SK-N-SH (cell line): Measurements from ENCODE around the gene AGAP1. TPM values are rescaled to one million over a fixed set of nuclear protein-coding genes. Genes with fewer than 3 reads are reported as not detected.

Experiments
- CTCF ChIA-PET: fragments of 300-600, 350-600 bp; formaldehyde crosslinking; extraction: SDS; loops from one replicate; lab custom pipeline; 2021; lab: Yijun Ruan, JAX
- POLR2A ChIA-PET: fragments of 350-600 bp; sonication (Branson Sonifier 250); formaldehyde crosslinking; extraction: SDS; loops from one replicate; lab custom pipeline; 2020; ENCODE audit warnings: antibody characterized with exemption, inconsistent platforms; lab: Yijun Ruan, JAX
- DNase-seq: peaks from one replicate; pipeline ENCODE4 v3.0.0; 2012
- H2AFZ ChIP-seq: fragments of 200-600 bp; sonication (generic); 2 replicates; pipeline ENCODE4 v1.8.1; 2016; ENCODE audit warnings: antibody characterized with exemption, mild to moderate bottlenecking, low read depth
- H3F3A ChIP-seq: fragments of 200-600 bp; sonication (generic); replicated peaks from 2 replicates; pipeline ENCODE3; 2016; ENCODE audit warnings: antibody characterized with exemption, mild to moderate bottlenecking; ENCODE audit not compliant: insufficient read depth
- H3K27ac ChIP-seq, 2 experiments: fragments of 200-500 bp in 1 of 2; fragments of 200-600 bp in 1 of 2; sonication (Bioruptor generic) in 1 of 2; sonication (generic), shearing (Covaris generic) in 1 of 2; 2 replicates each; pipeline versions ENCODE4 v1.5.1 to v1.6.1; 2014 to 2016; ENCODE audit warnings: low read depth in 2 of 2, inconsistent platforms in 1 of 2, low read length in 1 of 2, mild to moderate bottlenecking in 1 of 2, mixed read lengths in 1 of 2
- H3K27me3 ChIP-seq: fragments of 200-600 bp; sonication (generic), shearing (Covaris generic); 2 replicates; pipeline ENCODE4 v1.6.1; 2016; ENCODE audit warnings: mixed run types; ENCODE audit not compliant: insufficient read depth
- H3K36me3 ChIP-seq, 2 experiments: fragments of 200-500 bp in 1 of 2; fragments of 200-600 bp in 1 of 2; sonication (Bioruptor generic) in 1 of 2; sonication (generic) in 1 of 2; replicated peaks in 1 of 2; 2 replicates each; pipeline versions ENCODE3 to v1.5.1; 2014 to 2016; ENCODE audit warnings: low read length in 1 of 2, mild to moderate bottlenecking in 1 of 2; ENCODE audit not compliant: insufficient read depth in 2 of 2, control insufficient read depth in 1 of 2
- H3K4me1 ChIP-seq, 2 experiments: fragments of 200-500 bp in 1 of 2; fragments of 200-600 bp in 1 of 2; sonication (Bioruptor generic) in 1 of 2; sonication (generic), shearing (Covaris generic) in 1 of 2; 2 replicates each; pipeline versions ENCODE4 v1.5.1 to v1.6.1; 2014 to 2016; ENCODE audit warnings: low read depth in 1 of 2, low read length in 1 of 2, mixed run types in 1 of 2; ENCODE audit not compliant: insufficient read depth in 2 of 2, control insufficient read depth in 1 of 2
- H3K4me2 ChIP-seq: fragments of 200-600 bp; sonication (generic), shearing (Covaris generic); 2 replicates; pipeline ENCODE4 v1.6.1; 2017; ENCODE audit warnings: mixed run types
- H3K4me3 ChIP-seq, 2 experiments: fragments of 200-500 bp in 1 of 2; fragments of 200-600 bp in 1 of 2; sonication (Bioruptor generic) in 1 of 2; sonication (generic), shearing (Covaris generic) in 1 of 2; 2 replicates each; pipeline versions ENCODE4 v1.5.1 to v1.8.1; 2014 to 2016; ENCODE audit warnings: low read depth in 2 of 2, inconsistent platforms in 1 of 2, low read length in 1 of 2, mild to moderate bottlenecking in 1 of 2, mixed read lengths in 1 of 2, moderate library complexity in 1 of 2
- H3K79me2 ChIP-seq: fragments of 200-600 bp; sonication (generic); 2 replicates; pipeline ENCODE4 v1.8.1; 2017; ENCODE audit warnings: mild to moderate bottlenecking; ENCODE audit not compliant: insufficient read depth
- H3K9ac ChIP-seq: fragments of 200-600 bp; sonication (generic); 2 replicates; pipeline ENCODE4 v1.6.1; 2017; ENCODE audit warnings: mixed run types
- H3K9me2 ChIP-seq: fragments of 200-600 bp; sonication (generic); 2 replicates; pipeline ENCODE4 v1.6.1; 2017; ENCODE audit warnings: mixed run types
- H3K9me3 ChIP-seq: fragments of 200-600 bp; sonication (generic); 2 replicates; pipeline ENCODE4 v1.6.1; 2017; ENCODE audit warnings: mixed run types, mild to moderate bottlenecking, moderate library complexity
- H4K20me1 ChIP-seq: fragments of 200-600 bp; sonication (generic); 2 replicates; pipeline ENCODE4 v1.6.1; 2017; ENCODE audit warnings: mild to moderate bottlenecking, mixed run types; ENCODE audit not compliant: insufficient read depth
- CHD2 ChIP-seq: fragments of 150-350 bp; IDR thresholded peaks from 2 replicates; pipeline ENCODE4 v1.6.1; 2018; ENCODE audit warnings: low read length; ENCODE audit not compliant: partially characterized antibody
- ELF1 ChIP-seq: IDR thresholded peaks from 2 replicates; pipeline ENCODE4 v1.4.0; 2012
- EP300 ChIP-seq, 2 experiments: IDR thresholded peaks; 2 replicates each; pipeline versions ENCODE4 v1.4.0 to v1.6.1; 2012; ENCODE audit warnings: borderline replicate concordance in 1 of 2, low read depth in 1 of 2, low read length in 1 of 2
- FOSL2 ChIP-seq: IDR thresholded peaks from 2 replicates; pipeline ENCODE4 v1.4.0; 2012; ENCODE audit warnings: low read depth, mild to moderate bottlenecking, moderate library complexity, borderline replicate concordance
- FOXJ3 ChIP-seq: sonication (generic); formaldehyde crosslinking; IDR thresholded peaks from 2 replicates; pipeline ENCODE4 v1.5.1; 2020; ENCODE audit warnings: mild to moderate bottlenecking, missing genetic modification reagents
- GATA2 ChIP-seq: sonication (generic); formaldehyde crosslinking; IDR thresholded peaks from 2 replicates; pipeline ENCODE4 v1.5.0; 2020; ENCODE audit warnings: mild to moderate bottlenecking, missing genetic modification reagents
- MEF2A ChIP-seq: IDR thresholded peaks from 2 replicates; pipeline ENCODE4 v1.4.0; 2012; ENCODE audit warnings: low read depth, borderline replicate concordance
- RAD21 ChIP-seq: IDR thresholded peaks from 2 replicates; pipeline ENCODE4 v1.6.1; 2012; ENCODE audit warnings: mild to moderate bottlenecking, low read length
- RFX5 ChIP-seq: IDR thresholded peaks from 2 replicates; pipeline ENCODE4 v1.6.1; 2012; ENCODE audit warnings: mild to moderate bottlenecking, improper control_type of control experiment, low read length
- RXRA ChIP-seq: IDR thresholded peaks from 2 replicates; pipeline ENCODE4 v1.4.0; 2012; ENCODE audit warnings: low read depth, mild to moderate bottlenecking, borderline replicate concordance
- SIN3A ChIP-seq: IDR thresholded peaks from 2 replicates; pipeline ENCODE4 v1.6.1; 2012; ENCODE audit warnings: low read depth, mild to moderate bottlenecking, low read length, moderate library complexity, borderline replicate concordance
- TCF12 ChIP-seq: IDR thresholded peaks from 2 replicates; pipeline ENCODE4 v1.4.0; 2012
- TEAD4 ChIP-seq: IDR thresholded peaks from 2 replicates; pipeline ENCODE4 v1.4.0; 2012; ENCODE audit warnings: mild to moderate bottlenecking, borderline replicate concordance; ENCODE audit not compliant: insufficient read depth
- WGBS: methylation state at CpG from one replicate; pipeline ENCODE4 v1.1.6; 2017; ENCODE audit warnings: low lambda C conversion rate; 5-methylcytosine and 5-hydroxymethylcytosine counted together
- polyA plus RNA-seq, 3 experiments: library from polyadenylated mRNA; depleted of rRNA; stranded (reverse); fragments of >200 nt; gene quantifications; 2 replicates each; pipeline ENCODE4 v1.2.3, GENCODE V29; 2012
- TF ChIP-seq, protein P1 (sequence below): fragments of 200-600 bp; sonication (generic); IDR thresholded peaks from 2 replicates; pipeline ENCODE4 v1.6.1; 2017; ENCODE audit warnings: antibody characterized with exemption, mild to moderate bottlenecking, moderate library complexity
- TF ChIP-seq, protein P2 (sequence below): IDR thresholded peaks from 2 replicates; pipeline ENCODE4 v1.4.0; 2012; ENCODE audit warnings: low read depth
- TF ChIP-seq, protein P3 (sequence below): IDR thresholded peaks from 2 replicates; pipeline ENCODE4 v1.4.0; 2012; ENCODE audit warnings: low read depth, borderline replicate concordance
- TF ChIP-seq, protein P4 (sequence below): IDR thresholded peaks from 2 replicates; pipeline ENCODE4; 2012
- TF ChIP-seq, protein P5 (sequence below): fragments of 150-350 bp; IDR thresholded peaks from 2 replicates; pipeline ENCODE4 v1.6.1; 2017; ENCODE audit warnings: antibody characterized with exemption, low read length, low read depth, borderline replicate concordance

The AGAP1 gene
- polyA plus RNA-seq, 1 of the 3 experiments (the other 2 are of a cell fraction), result 8.8 TPM

DNA sequence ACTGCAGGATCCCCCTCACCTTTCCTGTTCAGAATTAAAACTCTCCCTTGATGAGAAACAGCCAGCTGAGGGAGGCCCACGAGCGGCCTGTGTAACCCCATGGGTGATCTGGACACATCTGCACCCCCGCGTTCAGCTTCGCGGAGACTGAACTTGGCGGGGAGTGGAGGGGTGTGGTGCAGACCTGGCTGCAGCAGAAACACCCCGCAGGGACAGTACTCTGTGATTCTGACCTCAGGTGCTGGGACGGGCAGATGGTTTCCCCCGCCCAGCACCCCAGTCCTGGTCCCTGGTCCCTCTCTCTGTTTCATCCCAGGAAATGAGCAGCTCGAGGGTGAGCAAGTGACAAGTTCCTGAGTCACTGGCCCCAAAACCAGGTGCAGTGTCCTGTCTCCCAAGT lies 633.2 kb downstream of the AGAP1 start:
- no peaks in the 10 kb centered on the region for H3K9me3 ChIP-seq
- H3K9ac ChIP-seq, result no peak overlapping the region
- ChIA-PET CTCF (interaction anchor here (0.5 to 1.7 kb wide), 3 partner anchors 50 to 1338 kb away, joined by 3 to 5 read pairs (median 4); no protein-coding TSS in a partner anchor), POLR2A (interaction anchor here (1.1 kb wide), 1 partner anchor 22 kb away, joined by 3 read pairs; no protein-coding TSS in a partner anchor)
- H3K4me3 ChIP-seq, result no peak overlapping the region
- no peaks in the 10 kb centered on the region; a peak in 1 of 4 replicates for H3K4me1 ChIP-seq
- H2AFZ ChIP-seq, result no peak overlapping the region
- no peak for DNase-seq
- no peaks in the 10 kb centered on the region for H3K27me3 ChIP-seq
- H3F3A ChIP-seq, result no peaks in the 10 kb centered on the region
- no peak overlapping the region for H3K27ac ChIP-seq
- H3K36me3 ChIP-seq, result peaks cover 0 to 10% of the 10 kb centered on the region in 2 experiments
- H3K9me2 ChIP-seq, result no peaks in the 10 kb centered on the region
- no peaks in the 10 kb centered on the region for H3K79me2 ChIP-seq
- 89% methylated on average over 11 of the region's 11 CpGs for WGBS
- TF ChIP-seq GATA2 (CRISPR knock-in tag) (no peak), FOSL2 (no peak), TEAD4 (no peak), SIN3A (no peak), CHD2 (no peak), ELF1 (no peak), FOXJ3 (CRISPR knock-in tag) (no peak), MEF2A (no peak), TCF12 (no peak), RXRA (no peak), RAD21 (no peak), RFX5 (no peak), EP300 (IDR thresholded peaks at IDR 0.05; ENCODE audit: borderline replicate concordance in 1 of 2, low read depth in 1 of 2, low read length in 1 of 2) (no peak)
- TF ChIP-seq, protein P1, sequence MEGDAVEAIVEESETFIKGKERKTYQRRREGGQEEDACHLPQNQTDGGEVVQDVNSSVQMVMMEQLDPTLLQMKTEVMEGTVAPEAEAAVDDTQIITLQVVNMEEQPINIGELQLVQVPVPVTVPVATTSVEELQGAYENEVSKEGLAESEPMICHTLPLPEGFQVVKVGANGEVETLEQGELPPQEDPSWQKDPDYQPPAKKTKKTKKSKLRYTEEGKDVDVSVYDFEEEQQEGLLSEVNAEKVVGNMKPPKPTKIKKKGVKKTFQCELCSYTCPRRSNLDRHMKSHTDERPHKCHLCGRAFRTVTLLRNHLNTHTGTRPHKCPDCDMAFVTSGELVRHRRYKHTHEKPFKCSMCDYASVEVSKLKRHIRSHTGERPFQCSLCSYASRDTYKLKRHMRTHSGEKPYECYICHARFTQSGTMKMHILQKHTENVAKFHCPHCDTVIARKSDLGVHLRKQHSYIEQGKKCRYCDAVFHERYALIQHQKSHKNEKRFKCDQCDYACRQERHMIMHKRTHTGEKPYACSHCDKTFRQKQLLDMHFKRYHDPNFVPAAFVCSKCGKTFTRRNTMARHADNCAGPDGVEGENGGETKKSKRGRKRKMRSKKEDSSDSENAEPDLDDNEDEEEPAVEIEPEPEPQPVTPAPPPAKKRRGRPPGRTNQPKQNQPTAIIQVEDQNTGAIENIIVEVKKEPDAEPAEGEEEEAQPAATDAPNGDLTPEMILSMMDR, result no peak
- TF ChIP-seq, protein P2, sequence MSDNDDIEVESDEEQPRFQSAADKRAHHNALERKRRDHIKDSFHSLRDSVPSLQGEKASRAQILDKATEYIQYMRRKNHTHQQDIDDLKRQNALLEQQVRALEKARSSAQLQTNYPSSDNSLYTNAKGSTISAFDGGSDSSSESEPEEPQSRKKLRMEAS, result no peak
- TF ChIP-seq, protein P3, sequence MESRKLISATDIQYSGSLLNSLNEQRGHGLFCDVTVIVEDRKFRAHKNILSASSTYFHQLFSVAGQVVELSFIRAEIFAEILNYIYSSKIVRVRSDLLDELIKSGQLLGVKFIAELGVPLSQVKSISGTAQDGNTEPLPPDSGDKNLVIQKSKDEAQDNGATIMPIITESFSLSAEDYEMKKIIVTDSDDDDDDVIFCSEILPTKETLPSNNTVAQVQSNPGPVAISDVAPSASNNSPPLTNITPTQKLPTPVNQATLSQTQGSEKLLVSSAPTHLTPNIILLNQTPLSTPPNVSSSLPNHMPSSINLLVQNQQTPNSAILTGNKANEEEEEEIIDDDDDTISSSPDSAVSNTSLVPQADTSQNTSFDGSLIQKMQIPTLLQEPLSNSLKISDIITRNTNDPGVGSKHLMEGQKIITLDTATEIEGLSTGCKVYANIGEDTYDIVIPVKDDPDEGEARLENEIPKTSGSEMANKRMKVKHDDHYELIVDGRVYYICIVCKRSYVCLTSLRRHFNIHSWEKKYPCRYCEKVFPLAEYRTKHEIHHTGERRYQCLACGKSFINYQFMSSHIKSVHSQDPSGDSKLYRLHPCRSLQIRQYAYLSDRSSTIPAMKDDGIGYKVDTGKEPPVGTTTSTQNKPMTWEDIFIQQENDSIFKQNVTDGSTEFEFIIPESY, result no peak
- TF ChIP-seq, protein P4, sequence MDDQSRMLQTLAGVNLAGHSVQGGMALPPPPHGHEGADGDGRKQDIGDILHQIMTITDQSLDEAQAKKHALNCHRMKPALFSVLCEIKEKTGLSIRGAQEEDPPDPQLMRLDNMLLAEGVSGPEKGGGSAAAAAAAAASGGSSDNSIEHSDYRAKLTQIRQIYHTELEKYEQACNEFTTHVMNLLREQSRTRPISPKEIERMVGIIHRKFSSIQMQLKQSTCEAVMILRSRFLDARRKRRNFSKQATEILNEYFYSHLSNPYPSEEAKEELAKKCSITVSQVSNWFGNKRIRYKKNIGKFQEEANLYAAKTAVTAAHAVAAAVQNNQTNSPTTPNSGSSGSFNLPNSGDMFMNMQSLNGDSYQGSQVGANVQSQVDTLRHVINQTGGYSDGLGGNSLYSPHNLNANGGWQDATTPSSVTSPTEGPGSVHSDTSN, result no peak
- TF ChIP-seq, protein P5, sequence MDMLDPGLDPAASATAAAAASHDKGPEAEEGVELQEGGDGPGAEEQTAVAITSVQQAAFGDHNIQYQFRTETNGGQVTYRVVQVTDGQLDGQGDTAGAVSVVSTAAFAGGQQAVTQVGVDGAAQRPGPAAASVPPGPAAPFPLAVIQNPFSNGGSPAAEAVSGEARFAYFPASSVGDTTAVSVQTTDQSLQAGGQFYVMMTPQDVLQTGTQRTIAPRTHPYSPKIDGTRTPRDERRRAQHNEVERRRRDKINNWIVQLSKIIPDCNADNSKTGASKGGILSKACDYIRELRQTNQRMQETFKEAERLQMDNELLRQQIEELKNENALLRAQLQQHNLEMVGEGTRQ, result no peak
- H4K20me1 ChIP-seq, result no peaks in the 10 kb centered on the region
- no peak overlapping the region for H3K4me2 ChIP-seq
